ENCODE measurements around the gene MACC1.

The MACC1 gene

GRCh38 chr7:20183086-20183485 lies 34.1 kb downstream of the MACC1 start:
- no peak for DNase-seq (ENCODE audit: low read depth in 2 of 3, low spot score in 1 of 3)

GRCh38 chr7:20176578-20177242 lies 40.5 kb downstream of the MACC1 start:
- no peak for DNase-seq (ENCODE audit: low read depth in 2 of 3, low spot score in 1 of 3)

- DNase-seq (ENCODE audit: low read depth in 2 of 3, low spot score in 1 of 3), result no peak
These were observed 43.4 kb downstream of the MACC1 start for GRCh38 chr7:20173828-20174227.

- peak in 1 of 3 donors; percentile 4 for DNase-seq (ENCODE audit: low read depth in 2 of 3, low spot score in 1 of 3)
These were observed 44.3 kb downstream of the MACC1 start for GRCh38 chr7:20172736-20173334.

- no peak for DNase-seq (ENCODE audit: low read depth in 2 of 3, low spot score in 1 of 3)
These were observed 46.6 kb downstream of the MACC1 start for GRCh38 chr7:20170633-20171032.

- no peak for DNase-seq (ENCODE audit: low read depth in 2 of 3, low spot score in 1 of 3)
These were observed 52.1 kb downstream of the MACC1 start for GRCh38 chr7:20165146-20165510.

- DNase-seq (ENCODE audit: low read depth in 2 of 3, low spot score in 1 of 3), result no peak
These were observed 52.6 kb downstream of the MACC1 start for GRCh38 chr7:20164425-20165145.

- DNase-seq (ENCODE audit: low read depth in 2 of 3, low spot score in 1 of 3), result no peak
These were observed 54.5 kb downstream of the MACC1 start for GRCh38 chr7:20162665-20163064.

GRCh38 chr7:20159226-20159747 lies 57.9 kb downstream of the MACC1 start:
- no peak for DNase-seq (ENCODE audit: low read depth in 2 of 3, low spot score in 1 of 3)

GRCh38 chr7:20158684-20159083 lies 58.5 kb downstream of the MACC1 start:
- no peak for DNase-seq (ENCODE audit: low read depth in 2 of 3, low spot score in 1 of 3)

- no peak for DNase-seq (ENCODE audit: low read depth in 2 of 3, low spot score in 1 of 3)
These were observed 59.7 kb downstream of the MACC1 start for GRCh38 chr7:20157456-20157855.

GRCh38 chr7:20153999-20154398 lies 63.2 kb downstream of the MACC1 start:
- no peak for DNase-seq (ENCODE audit: low read depth in 2 of 3, low spot score in 1 of 3)

GRCh38 chr7:20153567-20153966 lies 63.6 kb downstream of the MACC1 start:
- DNase-seq (ENCODE audit: low read depth in 2 of 3, low spot score in 1 of 3), result no peak

- DNase-seq (ENCODE audit: low read depth in 2 of 3, low spot score in 1 of 3), result no peak
These were observed 64.7 kb downstream of the MACC1 start for GRCh38 chr7:20152511-20152910.

- no peak for DNase-seq (ENCODE audit: low read depth in 2 of 3, low spot score in 1 of 3)
These were observed 65.3 kb downstream of the MACC1 start for GRCh38 chr7:20151708-20152456.

GRCh38 chr7:20146451-20146850 lies 70.7 kb downstream of the MACC1 start:
- DNase-seq (ENCODE audit: low read depth in 2 of 3, low spot score in 1 of 3), result no peak

GRCh38 chr7:20144801-20145200 lies 72.4 kb downstream of the MACC1 start:
- DNase-seq (ENCODE audit: low read depth in 2 of 3, low spot score in 1 of 3), result no peak

- DNase-seq (ENCODE audit: low read depth in 2 of 3, low spot score in 1 of 3), result no peak
These were observed 75.5 kb downstream of the MACC1 start for GRCh38 chr7:20141666-20142065.

GRCh38 chr7:20141002-20141345 lies 76.2 kb downstream of the MACC1 start:
- DNase-seq (ENCODE audit: low read depth in 2 of 3, low spot score in 1 of 3), result no peak

- DNase-seq (ENCODE audit: low read depth in 2 of 3, low spot score in 1 of 3), result no peak
These were observed 76.7 kb downstream of the MACC1 start for GRCh38 chr7:20140291-20141001.

- no peak for DNase-seq (ENCODE audit: low read depth in 2 of 3, low spot score in 1 of 3)
These were observed 80.5 kb downstream of the MACC1 start for GRCh38 chr7:20136647-20137046.

Data from stimulated activated CD4-positive, alpha-beta T cell treated with anti-CD3 and anti-CD28 coated beads, Interleukin-12 subunit alpha, Interleukin-12 subunit beta, amount 100 ng/mL, for 48 hours (primary cell).